Fibroblast of skin of abdomen (primary cell): ENCODE data around the gene PDIA2. TPM values are rescaled to one million over a fixed set of nuclear protein-coding genes. Genes with fewer than 3 reads are reported as not detected.
A peak's percentile ranks its signal among the peaks of the same experiment; 100 is the strongest.
"Not testable (repeated sequence)": the region's sequence is repeated elsewhere in the genome, so short reads cannot be mapped to it uniquely, and the experiment has no call there.

Experiments
- DNase-seq: peaks from one replicate; pipeline ENCODE4 v3.0.0-alpha.2; 2013
- polyA plus RNA-seq, 2 experiments: library from polyadenylated mRNA; unstranded; fragments of 120-200 nt; gene quantifications; one replicate each; pipeline ENCODE4 v1.2.1, GENCODE V29; 2013; ENCODE audit not compliant: insufficient read length in 2 of 2

Gene PDIA2, protein sequence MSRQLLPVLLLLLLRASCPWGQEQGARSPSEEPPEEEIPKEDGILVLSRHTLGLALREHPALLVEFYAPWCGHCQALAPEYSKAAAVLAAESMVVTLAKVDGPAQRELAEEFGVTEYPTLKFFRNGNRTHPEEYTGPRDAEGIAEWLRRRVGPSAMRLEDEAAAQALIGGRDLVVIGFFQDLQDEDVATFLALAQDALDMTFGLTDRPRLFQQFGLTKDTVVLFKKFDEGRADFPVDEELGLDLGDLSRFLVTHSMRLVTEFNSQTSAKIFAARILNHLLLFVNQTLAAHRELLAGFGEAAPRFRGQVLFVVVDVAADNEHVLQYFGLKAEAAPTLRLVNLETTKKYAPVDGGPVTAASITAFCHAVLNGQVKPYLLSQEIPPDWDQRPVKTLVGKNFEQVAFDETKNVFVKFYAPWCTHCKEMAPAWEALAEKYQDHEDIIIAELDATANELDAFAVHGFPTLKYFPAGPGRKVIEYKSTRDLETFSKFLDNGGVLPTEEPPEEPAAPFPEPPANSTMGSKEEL
- polyA plus RNA-seq (2013, experiment 1 of 2; ENCODE audit: insufficient read length), result 0.06 TPM
- polyA plus RNA-seq (2013, experiment 2 of 2; ENCODE audit: insufficient read length), result 0.20 TPM

DNA sequence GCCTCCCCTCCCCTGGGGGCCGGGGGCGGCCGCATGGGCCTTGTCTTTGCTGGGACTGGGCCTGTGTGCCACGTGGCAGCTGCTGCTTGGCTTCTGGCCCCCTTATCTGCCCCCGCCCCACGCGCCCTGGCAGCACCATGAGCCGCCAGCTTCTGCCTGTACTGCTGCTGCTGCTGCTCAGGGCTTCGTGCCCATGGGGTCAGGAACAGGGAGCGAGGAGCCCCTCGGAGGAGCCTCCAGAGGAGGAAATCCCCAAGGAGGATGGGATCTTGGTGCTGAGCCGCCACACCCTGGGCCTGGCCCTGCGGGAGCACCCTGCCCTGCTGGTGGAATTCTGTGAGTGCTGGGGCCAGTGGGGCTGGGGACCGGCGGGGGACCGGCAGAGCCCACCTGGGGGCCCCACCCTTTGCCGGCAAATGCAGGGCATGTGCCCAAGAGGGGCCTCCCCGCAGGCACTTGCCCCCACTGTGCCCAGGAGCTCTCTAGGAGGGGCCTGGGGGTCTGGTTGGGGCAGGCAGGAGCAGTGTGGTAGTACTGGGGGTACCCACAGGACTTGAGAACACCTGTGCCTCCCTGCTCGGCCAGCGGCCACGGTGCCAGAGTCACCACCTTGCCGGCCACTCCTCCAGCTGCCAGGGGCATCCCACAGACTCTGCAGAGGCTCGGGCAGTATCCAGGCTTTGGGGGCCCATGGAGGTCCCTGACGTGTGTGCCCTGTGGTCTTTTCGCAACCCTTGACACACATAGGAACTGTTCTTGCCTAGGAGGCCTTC is at the start of gene PDIA2:
TSS of gene PDIA2 (plus strand) at position 132 of the 773 bp plus-strand sequence. CDS start at position 138, 6 bp downstream.
- DNase-seq, result no peak

DNA sequence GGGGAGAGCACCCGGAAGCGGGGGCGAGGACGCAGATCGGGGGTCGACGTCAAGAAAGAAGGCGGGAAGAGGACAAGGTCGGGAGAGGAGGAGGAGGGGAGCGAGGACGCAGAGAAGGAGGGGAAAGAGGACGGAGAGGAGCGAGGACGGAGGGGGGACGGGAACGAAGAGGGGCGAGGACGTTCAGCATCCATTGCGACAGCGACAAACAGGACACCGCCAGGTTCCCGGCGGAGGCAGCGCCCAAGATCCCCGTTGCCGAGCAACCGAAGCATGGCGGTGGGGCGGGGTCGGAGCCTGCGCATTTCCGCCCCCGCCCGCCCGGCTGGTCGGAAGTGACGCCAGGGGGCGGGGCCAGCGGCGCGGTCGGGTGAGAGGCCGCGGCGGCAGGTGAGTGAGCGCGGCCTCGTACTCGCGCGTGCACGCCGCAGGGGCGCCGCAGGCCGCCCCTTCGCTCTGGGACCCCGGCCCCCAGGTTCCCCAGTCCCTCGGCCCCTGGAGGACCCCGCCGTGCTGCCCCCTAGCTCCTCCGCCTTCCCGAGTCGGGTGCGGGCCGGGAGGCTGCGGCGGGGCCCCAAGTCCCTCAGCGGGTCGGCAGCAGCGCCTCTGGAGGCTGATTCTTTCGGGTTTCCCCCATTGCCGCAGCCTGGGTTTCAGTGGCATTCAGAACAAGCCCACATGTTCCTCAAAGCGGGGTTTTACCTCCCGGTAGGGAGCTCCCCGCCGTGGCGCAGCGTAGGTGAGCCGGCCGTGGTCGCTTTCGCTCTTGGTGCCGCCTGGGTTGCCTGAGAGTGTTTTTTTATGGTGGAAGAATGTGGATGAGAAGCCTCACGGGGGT is 48.3 kb upstream of the PDIA2 start, which contains the start of gene FAM234A:
TSS of gene FAM234A (plus strand) at position 354 of the 838 bp plus-strand sequence. CDS start 19,593 bp downstream, outside the sequence.
- peak; percentile 86 for DNase-seq

DNA sequence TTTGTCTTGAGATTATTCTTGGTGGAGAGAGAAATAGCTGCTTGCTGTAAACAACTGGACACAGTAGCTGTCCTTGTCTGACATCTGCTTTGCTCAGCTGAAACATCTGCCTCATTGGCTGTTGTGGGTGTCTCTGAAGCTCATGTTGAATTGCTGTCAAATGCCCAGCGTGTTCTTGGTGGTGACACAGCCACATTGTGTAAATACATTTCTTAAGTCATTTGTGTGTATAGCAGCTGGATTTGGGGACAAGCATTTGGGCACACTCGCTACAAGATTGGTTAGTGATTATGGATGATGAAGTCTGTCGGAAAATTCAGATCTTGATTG is 43.1 kb upstream of the PDIA2 start:
- DNase-seq, result no peak

DNA sequence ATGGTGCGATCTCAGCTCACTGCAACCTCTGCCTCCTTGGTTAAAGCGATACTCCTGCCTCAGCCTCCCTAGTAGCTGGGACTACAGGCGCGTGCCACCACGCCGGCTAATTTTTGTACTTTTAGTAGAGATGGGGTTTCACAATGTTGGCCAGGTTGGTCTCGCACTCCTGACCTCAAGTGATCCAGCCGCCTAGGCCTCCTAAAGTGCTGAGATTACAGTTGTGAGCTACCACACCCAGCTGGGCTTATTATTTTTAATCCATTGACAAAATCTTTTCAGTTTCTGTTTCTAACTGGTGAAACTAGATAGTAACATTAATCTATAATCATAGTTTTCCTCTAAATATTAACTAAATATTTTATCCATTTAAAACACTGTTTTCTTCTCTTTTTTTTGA is 42.4 kb upstream of the PDIA2 start:
- no peak for DNase-seq

DNA sequence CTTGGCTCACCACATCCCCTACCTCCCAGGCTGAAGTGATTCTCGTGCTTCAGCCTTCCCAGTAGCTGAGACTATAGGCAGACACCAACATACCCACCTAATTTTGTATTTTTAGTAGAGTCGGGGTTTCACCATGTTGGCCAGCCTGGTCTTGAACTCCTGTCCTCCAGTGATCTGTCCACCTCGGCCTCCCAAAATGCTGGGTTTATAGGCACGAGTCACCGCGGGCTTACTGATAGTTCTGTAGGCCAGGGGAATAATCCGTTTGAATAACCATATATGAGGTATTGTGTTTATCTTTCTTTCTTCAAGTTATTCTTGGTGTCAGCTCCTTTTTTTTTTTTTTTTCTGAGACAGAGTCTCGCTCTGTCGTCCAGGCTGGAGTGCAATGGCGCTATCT is 40.7 kb upstream of the PDIA2 start:
- DNase-seq, result no peak

DNA sequence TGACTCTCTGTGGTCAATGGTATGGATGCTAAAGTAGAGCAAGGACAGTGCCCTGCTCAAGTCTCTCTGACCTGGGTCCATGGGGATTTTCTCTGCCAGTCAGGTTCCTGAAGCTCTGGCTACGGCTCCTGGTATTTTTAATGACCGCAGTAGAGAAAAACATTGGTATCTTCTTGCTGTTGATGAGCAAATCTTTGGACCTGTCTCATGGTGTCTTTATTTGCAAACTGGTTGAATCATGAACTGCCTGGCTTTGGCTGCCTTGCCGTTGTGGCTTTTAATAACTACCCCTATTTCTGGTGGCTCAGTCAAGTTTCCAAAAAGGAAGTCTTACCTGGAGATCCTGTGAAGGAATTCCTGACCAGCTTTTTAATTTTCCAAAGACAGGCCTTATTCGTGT is 39.6 kb upstream of the PDIA2 start:
- no peak for DNase-seq

DNA sequence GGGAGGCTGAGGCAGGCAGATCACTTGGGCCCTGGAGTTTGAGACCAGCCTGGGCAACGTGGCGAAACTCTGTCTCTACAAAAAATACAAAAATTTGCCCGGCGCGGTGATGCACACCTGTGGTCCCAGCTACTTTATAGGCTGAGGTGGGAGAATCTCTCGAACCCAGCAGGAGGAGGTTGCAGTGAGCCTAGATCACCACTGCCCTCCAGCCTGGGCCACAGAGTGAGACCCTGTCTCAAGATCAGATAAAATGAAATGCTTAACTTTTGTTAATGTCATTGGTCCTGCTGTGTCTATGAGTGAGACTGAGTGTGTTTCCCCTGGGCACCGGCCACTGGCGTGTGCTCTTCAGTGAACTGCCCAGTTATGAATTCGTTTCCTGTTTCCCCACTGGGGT is 37.9 kb upstream of the PDIA2 start:
- DNase-seq, result no peak

DNA sequence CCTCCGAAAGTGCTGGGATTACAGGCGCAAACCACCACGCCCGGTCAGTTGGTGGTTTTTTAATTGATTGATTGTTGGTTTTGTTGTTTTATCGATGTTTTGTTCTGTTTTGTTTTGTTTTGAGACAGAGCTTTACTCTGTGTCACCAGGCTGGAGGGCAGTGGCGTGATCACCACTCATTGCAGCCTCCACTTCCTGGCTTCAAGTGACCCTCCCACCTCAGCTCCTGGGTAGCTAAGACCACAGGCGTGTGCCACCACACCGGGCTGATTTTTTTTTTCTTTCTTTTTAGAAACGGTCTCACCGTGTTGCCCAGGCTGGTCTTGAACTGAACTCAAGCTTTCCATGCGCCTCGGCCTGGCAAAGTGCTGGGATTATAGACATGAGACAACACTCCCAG is 35.9 kb upstream of the PDIA2 start:
- DNase-seq, result no peak

DNA sequence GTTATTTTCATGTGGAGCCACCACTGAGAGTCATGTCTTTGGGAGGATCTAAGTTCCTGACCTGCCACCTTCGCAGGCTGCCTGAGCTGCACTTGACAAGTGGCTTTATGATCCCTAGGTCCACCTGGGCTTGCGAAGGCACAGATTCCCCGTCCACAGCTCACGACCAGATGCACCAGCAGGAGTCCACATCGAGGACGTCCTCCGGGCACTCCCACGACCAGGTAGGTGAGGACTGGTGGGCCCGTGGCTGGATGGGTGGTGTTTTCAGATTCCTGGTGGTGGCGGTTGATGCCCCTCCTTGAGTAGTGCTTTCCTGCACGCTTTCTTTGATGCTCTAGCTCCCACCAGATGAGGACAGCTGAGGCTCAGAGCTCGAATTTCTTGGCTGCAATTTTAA is 33.5 kb upstream of the PDIA2 start:
- no peak for DNase-seq

DNA sequence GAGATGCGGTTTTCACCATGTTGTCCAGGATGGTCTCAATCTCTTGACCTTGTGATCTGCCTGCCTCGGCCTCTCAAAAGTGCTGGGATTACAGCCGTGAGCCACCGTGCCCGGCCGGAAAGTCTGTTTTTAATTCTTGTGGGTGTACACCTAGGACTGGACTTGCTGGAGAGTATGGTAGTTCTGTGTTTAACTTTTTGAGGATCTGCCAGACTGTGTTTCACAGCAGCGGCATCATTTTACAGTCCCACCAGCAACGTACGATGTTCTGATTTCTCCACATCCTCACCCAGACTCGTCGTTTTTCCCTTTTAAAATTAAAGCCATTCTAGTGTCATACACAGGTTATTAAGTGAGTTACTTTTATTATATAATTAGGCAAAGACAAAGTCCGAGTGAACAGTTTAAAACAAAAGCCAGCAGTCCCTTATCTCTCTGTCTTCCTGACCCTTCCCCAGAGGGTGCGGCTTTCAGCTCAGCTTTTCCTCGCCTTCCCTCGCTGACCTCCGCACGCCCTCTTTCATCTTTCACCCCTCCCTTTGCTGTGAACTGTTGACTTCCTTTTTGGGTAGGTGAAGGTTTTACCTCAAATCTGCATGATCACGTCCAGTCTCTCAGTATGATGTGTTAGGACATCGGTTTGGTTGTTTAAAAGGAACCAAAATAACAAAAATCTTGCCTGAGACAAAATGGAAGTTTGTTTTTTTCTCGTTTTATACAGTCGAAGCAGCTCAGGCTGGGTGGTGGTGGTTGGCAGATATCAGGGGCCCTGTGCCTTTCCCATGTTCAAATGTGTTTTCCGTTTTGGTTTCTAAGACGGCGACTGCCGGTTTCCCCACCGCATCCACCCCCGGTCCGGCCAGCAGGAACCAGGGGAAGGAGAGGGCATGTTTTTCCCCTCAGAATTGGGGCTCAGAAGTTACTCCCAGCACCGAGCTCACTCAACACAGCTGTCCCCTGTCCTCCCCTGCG is 30.3 kb upstream of the PDIA2 start:
- DNase-seq, result no peak

DNA sequence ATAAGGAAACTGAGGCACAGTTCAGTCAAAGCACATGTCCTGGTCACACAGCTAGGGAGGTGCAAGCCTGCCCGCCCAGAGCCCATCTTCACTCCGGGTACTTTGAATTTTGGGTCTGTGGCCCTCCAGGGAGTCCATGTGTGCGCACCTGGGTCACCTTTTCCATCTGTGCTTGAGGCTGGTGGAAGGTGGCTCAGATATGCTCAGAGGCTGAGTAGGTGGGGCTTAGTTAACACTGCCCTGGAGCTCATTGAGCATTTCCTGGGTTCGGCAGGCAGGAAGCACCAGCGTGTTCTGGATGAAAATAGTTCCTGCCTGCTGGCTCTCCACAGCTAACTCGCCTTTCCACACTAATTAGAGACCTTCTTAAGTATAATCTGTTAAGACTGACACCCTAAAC is 29.1 kb upstream of the PDIA2 start:
- DNase-seq, result no peak

DNA sequence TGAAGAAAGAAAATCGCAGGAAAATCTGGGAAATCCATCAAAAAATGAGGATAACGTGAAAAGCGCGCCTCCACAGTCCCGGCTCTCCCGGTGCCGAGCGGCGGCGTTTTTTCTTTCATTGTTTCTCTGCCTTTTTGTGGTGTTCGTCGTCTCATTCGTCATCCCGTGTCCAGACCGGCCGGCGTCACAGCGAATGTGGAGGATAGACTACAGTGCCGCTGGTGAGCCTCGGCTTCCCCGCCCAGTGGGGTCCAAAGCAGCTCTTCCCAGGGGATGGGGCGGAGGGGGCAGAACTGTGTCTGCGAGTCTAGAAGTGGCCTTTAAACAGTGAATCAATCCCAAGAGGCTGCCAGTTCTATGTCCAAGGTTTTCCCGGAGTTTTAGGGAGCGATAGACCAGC is 28.5 kb upstream of the PDIA2 start:
- DNase-seq, result no peak

DNA sequence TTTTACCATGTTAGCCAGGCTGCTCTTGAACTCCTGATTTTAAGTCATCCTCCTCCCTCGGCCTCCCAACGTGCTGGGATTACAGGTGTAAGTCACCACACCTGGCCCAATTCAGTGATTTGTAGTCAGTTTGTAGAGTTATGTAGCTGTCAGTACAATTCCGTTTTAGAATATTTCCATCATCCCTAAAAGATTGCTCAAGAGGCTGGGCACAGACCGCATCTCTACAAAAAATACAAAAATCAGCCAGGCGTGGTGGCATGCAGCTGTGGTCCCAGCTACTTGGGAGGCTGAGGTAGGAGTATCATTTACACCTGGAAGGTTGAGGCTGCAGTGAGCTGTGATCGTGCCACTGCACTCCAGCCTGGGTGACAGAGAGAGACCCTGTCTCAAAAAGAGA is 27.8 kb upstream of the PDIA2 start:
- no peak for DNase-seq

DNA sequence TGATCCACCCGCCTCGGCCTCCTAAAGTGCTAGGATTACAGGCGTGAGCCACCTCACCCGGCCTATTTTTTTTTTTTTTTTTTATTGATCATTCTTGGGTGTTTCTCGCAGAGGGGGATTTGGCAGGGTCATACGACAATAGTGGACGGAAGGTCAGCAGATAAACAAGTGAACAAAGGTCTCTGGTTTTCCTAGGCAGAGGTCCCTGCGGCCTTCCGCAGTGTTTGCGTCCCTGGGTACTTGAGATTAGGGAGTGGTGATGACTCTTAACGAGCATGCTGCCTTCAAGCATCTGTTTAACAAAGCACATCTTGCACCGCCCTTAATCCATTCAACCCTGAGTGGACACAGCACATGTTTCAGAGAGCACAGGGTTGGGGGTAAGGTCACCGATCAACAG is 24.9 kb upstream of the PDIA2 start:
- not testable (repeated sequence) for DNase-seq

DNA sequence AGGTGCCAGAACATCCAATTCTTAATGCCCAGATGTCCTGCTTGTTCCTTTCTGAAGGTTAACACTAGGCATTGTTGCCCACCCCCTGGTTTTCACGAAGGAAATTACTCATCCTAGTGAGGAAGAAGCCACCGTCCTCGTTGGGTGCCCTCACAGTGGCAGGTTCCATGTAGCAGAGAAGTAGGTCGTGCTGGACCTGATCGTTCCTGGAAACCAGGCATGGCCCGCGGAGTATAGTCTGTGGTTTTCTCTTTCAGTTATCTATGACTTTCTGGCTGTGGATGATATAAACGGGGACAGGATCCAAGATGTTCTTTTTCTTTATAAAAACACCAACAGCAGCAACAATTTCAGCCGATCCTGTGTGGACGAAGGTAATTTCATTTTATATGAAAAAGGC is 23.7 kb upstream of the PDIA2 start:
- no peak for DNase-seq

DNA sequence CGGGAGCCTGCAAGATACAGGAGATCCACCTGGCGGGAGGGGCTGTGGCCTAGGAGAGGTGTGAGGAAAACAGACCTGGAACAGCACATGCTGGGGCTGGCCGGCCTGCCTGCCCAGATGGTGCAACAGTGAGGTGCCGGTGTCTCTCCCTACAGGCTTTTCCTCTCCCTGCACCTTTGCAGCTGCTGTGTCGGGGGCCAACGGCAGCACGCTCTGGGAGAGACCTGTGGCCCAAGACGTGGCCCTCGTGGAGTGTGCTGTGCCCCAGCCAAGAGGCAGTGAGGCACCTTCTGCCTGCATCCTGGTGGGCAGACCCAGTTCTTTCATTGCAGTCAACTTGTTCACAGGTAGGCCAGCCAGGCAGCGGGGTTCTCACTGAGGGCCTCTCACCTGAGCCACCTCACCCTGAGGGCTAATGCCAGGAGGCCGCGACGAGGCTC is 23.1 kb upstream of the PDIA2 start:
- no peak for DNase-seq

DNA sequence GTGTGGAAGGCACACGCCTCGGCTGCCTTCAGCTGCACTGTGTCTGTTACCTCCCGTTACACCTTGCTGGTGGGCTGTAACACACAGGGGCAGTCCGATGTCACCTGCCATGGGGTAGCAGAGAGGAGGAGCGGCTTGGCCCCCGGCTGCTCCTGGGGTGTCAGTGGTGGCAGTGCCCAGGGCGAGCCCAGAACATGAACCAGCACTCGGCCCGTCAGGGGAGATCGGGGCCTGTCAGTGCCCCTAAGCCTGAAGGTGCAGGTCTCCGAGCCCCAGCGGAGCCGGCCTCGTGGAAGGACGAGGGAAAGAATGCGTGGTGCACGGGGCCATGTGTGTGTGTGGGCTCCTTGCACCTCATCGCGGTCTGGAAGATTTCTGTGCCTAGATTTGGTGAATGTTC is 22.6 kb upstream of the PDIA2 start:
- DNase-seq, result no peak

DNA sequence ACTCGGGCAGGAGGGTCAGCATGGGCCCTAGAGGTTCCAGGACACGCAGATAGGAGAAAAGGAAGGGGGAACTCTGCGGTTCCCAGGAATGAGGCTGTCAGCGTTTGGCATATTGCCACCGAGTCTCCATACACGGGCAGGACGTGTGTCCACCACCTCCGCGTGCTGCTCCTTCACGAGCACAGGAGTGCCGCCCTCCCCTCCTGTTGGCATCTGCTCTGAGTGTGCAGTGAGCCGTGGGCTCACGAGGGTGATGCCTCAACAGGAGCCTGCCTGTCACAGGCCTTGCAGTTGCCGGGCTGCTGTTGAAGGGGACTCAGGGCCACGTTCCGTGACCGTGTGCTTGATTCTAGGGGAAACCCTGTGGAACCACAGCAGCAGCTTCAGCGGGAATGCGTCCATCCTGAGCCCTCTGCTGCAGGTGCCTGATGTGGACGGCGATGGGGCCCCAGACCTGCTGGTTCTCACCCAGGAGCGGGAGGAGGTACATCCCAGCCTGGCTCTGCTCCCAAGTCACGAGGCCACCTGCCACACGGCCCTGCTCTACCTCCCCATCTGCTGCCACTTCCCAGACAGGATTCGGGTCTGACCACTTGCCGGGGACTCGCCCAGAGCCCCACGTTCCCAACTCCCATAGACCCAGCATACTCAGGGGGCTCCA is 21.8 kb upstream of the PDIA2 start:
- DNase-seq, result no peak

DNA sequence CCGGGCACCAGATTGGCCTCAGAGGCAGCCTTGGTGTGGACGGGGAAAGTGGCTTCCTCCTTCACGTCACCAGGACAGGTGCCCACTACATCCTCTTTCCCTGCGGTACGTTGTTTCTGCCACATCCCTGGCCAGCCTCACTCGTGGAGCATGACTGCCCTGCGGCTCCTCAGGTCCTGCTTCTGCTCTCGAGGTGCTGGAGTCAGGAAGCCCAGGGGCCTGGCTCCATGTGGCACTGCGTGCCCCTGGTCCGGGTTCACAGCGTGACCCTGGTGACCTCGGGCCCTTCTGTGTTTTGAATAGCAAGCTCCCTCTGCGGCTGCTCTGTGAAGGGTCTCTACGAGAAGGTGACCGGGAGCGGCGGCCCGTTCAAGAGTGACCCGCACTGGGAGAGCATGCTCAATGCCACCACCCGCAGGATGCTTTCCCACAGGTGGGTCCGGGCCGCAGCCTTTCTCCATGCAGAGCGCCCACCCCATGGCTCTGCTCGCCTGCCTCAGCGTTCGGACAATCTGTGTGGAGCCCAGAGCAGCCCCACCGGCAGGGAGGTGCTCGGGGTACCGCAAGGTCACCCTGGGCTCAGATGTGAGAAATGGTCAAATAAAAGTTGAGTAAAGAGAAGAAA is 20.7 kb upstream of the PDIA2 start:
- DNase-seq, result no peak

DNA sequence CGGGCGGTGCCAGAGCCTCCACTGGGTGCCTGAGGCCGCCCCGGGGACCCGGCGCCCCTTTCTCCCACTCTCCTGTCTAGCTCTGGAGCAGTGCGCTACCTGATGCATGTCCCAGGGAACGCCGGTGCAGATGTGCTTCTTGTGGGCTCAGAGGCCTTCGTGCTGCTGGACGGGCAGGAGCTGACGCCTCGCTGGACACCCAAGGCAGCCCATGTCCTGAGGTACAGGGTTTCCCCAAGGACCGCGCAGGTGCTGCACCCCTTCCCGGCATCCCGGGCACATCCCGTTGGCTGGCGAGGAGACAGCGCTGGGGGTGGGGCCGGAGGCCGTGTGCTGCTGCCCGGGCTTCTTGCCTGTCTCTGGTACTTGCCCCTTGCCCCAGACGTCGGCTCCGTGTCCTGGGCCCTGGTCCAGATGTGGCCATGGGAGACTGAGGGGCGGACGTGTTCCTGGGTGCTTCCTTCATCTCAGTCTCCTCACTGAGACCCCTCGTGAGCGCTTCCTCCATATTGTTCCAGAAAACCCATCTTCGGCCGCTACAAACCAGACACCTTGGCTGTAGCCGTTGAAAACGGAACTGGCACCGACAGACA is 19.7 kb upstream of the PDIA2 start:
- DNase-seq, result no peak
